ENCODE data around the gene SNRNP200.

Gene SNRNP200

DNA sequence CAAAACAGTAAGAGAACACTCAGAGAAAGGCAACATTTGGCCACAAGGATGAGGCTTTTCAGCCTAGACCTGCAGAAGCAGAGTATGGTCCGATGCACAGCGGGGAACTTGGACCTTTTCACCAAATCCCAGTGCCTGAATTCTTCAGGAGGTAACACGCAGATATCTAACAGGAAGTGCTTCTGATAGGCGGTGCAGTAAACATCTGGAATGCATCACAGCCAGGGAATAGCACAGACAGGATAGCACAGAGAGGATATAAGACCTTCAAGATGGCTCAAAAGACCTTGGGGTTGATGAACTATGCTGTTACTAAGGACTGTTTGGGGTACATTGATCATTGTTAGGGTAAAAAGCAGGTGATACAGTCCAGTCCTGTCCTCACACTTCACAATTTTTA, 41.3 kb downstream of the SNRNP200 start (continued):
- TF ChIP-seq ZNF785 (tag by site-specific recombination; IDR thresholded peaks at IDR 0.05) = no peak
- no peak for TF ChIP-seq ZNF664 (tag by site-specific recombination; IDR thresholded peaks at IDR 0.05)
- no peak for TF ChIP-seq GLIS1 (tag by site-specific recombination; IDR thresholded peaks at IDR 0.05)
- TF ChIP-seq, protein P1, sequence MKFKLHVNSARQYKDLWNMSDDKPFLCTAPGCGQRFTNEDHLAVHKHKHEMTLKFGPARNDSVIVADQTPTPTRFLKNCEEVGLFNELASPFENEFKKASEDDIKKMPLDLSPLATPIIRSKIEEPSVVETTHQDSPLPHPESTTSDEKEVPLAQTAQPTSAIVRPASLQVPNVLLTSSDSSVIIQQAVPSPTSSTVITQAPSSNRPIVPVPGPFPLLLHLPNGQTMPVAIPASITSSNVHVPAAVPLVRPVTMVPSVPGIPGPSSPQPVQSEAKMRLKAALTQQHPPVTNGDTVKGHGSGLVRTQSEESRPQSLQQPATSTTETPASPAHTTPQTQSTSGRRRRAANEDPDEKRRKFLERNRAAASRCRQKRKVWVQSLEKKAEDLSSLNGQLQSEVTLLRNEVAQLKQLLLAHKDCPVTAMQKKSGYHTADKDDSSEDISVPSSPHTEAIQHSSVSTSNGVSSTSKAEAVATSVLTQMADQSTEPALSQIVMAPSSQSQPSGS (tag by site-specific recombination; IDR thresholded peaks at IDR 0.05; ENCODE audit: low read depth) = no peak
- no peak for TF ChIP-seq ZNF121 (tag by site-specific recombination; IDR thresholded peaks at IDR 0.05)

DNA sequence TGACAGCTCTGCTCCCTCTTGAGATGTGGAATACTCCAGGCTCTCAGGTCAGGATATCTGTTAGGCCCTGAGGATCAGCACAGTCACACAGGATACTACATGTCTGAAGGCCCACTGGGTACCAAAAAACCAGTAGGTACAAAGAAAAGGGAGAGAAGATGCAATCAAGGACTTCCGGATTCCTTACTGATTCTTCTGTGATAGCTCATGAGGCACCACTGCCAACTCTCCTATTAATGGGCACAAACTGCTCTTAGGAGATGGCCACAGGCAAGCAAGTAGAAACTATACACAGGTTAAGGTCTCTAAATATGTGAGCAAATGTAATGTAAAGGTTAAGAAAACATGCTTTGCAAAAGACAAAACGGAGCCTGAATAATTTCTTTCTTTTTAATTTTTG, 43.0 kb downstream of the SNRNP200 start:
- H3K36me3 ChIP-seq (ENCODE audit: control insufficient read depth in 2 of 2, insufficient read depth in 1 of 2, low read length in 2 of 2) = peaks cover 0 to 49% of the 10 kb centered on the region in 2 experiments; a peak in 2 of 3 replicates
- H3K4me3 ChIP-seq (ENCODE audit: low read depth, low read length) = no peak overlapping the region
- H3K4me1 ChIP-seq (ENCODE audit: control insufficient read depth, insufficient read depth, low read length) = peaks cover 17% of the 10 kb centered on the region
- POLR2A ChIA-PET = interaction anchor here (4.6 kb wide), 1 partner anchor 54 kb away, joined by 23 read pairs; the partner anchor contains the start of gene STARD7
- TF ChIP-seq KLF10 (tag by site-specific recombination; IDR thresholded peaks at IDR 0.05) = no peak
- TF ChIP-seq ZNF155 (tag by site-specific recombination; IDR thresholded peaks at IDR 0.05) = no peak
- H3K9me3 ChIP-seq (ENCODE audit: control insufficient read depth, insufficient read depth, low read depth, low read length) = no peaks in the 10 kb centered on the region
- CTCF ChIA-PET = interaction anchor here (0.8 to 1.5 kb wide), 3 partner anchors 88 to 250 kb away, joined by 3 to 9 read pairs (median 4); no protein-coding TSS in a partner anchor
- H3K27ac ChIP-seq (ENCODE audit: extremely low read depth, low read depth, low read length) = no peak overlapping the region

DNA sequence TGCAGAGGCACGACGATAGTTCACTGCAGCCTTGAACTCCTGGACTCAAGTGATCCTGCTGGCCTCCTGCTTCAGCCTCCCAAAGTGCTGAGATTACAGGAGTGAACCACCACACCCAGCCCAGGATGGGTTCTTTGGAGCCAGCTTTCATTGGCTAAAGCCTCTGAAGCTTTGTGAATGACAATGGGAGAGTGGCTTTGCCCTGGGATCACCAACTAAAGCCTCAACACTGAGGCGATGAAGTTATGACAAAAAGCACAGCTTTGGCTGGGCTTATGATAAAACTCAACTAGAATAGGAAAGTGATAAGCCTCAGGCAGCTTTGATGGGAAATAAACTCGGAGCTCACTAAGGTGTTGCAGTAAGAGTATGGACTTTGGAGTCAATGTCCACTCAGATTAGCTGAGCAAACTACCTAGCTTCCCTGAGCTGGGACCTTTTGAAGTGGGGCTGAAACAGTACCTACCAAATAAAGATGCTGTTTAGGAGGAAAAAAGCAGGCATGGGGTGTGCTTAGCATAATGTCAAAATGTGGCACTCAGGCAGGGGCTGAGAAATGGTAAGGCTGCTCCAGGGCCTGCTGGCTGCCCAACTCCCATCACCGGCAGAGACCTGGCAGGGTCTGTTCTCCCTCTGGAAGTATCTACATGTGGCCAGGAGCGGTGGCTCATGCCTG, 43.9 kb downstream of the SNRNP200 start:
- Histone ChIP-seq H3K36me3 (ENCODE audit: control insufficient read depth in 2 of 2, insufficient read depth in 1 of 2, low read length in 2 of 2) (peaks cover 0 to 48% of the 10 kb centered on the region in 2 experiments; a peak in 2 of 3 replicates), H3K4me3 (ENCODE audit: low read depth, low read length) (no peak overlapping the region), H3K9me3 (ENCODE audit: control insufficient read depth, insufficient read depth, low read depth, low read length) (no peaks in the 10 kb centered on the region), H3K27ac (ENCODE audit: extremely low read depth, low read depth, low read length) (peak overlapping the region; percentile 25; the same call in 1 of the 2 replicates), H3K4me1 (ENCODE audit: control insufficient read depth, insufficient read depth, low read length) (peaks cover 17% of the 10 kb centered on the region)
- ChIA-PET POLR2A (interaction anchor here (0.9 to 4.6 kb wide), 3 partner anchors 12 to 607 kb away, joined by 3 to 23 read pairs (median 4); partner anchors contain the start of gene STARD7), CTCF (interaction anchor here (0.9 to 1.9 kb wide), 6 partner anchors 17 to 660 kb away, joined by 3 to 9 read pairs (median 4); no protein-coding TSS in a partner anchor)
- TF ChIP-seq, protein P2, sequence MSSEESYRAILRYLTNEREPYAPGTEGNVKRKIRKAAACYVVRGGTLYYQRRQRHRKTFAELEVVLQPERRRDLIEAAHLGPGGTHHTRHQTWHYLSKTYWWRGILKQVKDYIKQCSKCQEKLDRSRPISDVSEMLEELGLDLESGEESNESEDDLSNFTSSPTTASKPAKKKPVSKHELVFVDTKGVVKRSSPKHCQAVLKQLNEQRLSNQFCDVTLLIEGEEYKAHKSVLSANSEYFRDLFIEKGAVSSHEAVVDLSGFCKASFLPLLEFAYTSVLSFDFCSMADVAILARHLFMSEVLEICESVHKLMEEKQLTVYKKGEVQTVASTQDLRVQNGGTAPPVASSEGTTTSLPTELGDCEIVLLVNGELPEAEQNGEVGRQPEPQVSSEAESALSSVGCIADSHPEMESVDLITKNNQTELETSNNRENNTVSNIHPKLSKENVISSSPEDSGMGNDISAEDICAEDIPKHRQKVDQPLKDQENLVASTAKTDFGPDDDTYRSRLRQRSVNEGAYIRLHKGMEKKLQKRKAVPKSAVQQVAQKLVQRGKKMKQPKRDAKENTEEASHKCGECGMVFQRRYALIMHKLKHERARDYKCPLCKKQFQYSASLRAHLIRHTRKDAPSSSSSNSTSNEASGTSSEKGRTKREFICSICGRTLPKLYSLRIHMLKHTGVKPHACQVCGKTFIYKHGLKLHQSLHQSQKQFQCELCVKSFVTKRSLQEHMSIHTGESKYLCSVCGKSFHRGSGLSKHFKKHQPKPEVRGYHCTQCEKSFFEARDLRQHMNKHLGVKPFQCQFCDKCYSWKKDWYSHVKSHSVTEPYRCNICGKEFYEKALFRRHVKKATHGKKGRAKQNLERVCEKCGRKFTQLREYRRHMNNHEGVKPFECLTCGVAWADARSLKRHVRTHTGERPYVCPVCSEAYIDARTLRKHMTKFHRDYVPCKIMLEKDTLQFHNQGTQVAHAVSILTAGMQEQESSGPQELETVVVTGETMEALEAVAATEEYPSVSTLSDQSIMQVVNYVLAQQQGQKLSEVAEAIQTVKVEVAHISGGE (tag by site-specific recombination; conservative IDR thresholded peaks at IDR 0.05; ENCODE audit: low read depth) = no peak
- TF ChIP-seq YY2 (tag by site-specific recombination; IDR thresholded peaks at IDR 0.05) = no peak
- no peak for TF ChIP-seq ZNF658 (tag by site-specific recombination; IDR thresholded peaks at IDR 0.05)
- TF ChIP-seq, protein P3, sequence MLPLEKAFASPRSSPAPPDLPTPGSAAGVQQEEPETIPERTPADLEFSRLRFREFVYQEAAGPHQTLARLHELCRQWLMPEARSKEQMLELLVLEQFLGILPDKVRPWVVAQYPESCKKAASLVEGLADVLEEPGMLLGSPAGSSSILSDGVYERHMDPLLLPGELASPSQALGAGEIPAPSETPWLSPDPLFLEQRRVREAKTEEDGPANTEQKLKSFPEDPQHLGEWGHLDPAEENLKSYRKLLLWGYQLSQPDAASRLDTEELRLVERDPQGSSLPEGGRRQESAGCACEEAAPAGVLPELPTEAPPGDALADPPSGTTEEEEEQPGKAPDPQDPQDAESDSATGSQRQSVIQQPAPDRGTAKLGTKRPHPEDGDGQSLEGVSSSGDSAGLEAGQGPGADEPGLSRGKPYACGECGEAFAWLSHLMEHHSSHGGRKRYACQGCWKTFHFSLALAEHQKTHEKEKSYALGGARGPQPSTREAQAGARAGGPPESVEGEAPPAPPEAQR (tag by site-specific recombination; IDR thresholded peaks at IDR 0.05) = no peak
- TF ChIP-seq ZNF335 (tag by site-specific recombination; conservative IDR thresholded peaks at IDR 0.05) = no peak
- no peak for TF ChIP-seq ZNF544 (tag by site-specific recombination; IDR thresholded peaks at IDR 0.05)
- TF ChIP-seq, protein P4, sequence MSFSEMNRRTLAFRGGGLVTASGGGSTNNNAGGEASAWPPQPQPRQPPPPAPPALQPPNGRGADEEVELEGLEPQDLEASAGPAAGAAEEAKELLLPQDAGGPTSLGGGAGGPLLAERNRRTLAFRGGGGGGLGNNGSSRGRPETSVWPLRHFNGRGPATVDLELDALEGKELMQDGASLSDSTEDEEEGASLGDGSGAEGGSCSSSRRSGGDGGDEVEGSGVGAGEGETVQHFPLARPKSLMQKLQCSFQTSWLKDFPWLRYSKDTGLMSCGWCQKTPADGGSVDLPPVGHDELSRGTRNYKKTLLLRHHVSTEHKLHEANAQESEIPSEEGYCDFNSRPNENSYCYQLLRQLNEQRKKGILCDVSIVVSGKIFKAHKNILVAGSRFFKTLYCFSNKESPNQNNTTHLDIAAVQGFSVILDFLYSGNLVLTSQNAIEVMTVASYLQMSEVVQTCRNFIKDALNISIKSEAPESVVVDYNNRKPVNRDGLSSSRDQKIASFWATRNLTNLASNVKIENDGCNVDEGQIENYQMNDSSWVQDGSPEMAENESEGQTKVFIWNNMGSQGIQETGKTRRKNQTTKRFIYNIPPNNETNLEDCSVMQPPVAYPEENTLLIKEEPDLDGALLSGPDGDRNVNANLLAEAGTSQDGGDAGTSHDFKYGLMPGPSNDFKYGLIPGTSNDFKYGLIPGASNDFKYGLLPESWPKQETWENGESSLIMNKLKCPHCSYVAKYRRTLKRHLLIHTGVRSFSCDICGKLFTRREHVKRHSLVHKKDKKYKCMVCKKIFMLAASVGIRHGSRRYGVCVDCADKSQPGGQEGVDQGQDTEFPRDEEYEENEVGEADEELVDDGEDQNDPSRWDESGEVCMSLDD (tag by site-specific recombination; IDR thresholded peaks at IDR 0.05) = no peak
- no peak for TF ChIP-seq SALL2 (tag by site-specific recombination; IDR thresholded peaks at IDR 0.05; ENCODE audit: borderline replicate concordance)
- TF ChIP-seq ZNF664 (tag by site-specific recombination; IDR thresholded peaks at IDR 0.05) = no peak
- TF ChIP-seq WT1 (tag by site-specific recombination; IDR thresholded peaks at IDR 0.05) = no peak
- no peak for TF ChIP-seq PRDM1 (tag by site-specific recombination; IDR thresholded peaks at IDR 0.05)
